AG04449 (cell line): Measurements from ENCODE around the gene ABI3BP.

Experiments
- CTCF ChIA-PET: fragments of 350-600 bp; formaldehyde crosslinking; extraction: SDS; loops from one replicate; lab custom pipeline; 2021; ENCODE audit warnings: antibody characterized with exemption; lab: Yijun Ruan, JAX
- POLR2A ChIA-PET: fragments of 400-600, 350-600 bp; formaldehyde crosslinking; extraction: SDS; loops from one replicate; lab custom pipeline; 2020; ENCODE audit warnings: antibody characterized with exemption, inconsistent platforms; lab: Yijun Ruan, JAX
- DNase-seq: peaks from one replicate; pipeline ENCODE4 v3.0.0-alpha.2; 2010; ENCODE audit warnings: low read depth, low spot score
- H3K4me3 ChIP-seq: 2 replicates; pipeline ENCODE4 v1.5.1; 2011; ENCODE audit warnings: low read depth, mild to moderate bottlenecking, control low read depth, low read length
- TF ChIP-seq, protein P1 (sequence below): IDR thresholded peaks from one replicate; pipeline ENCODE4 v1.5.1; 2011; ENCODE audit warnings: mild to moderate bottlenecking, moderate library complexity, low read length, control low read depth, inconsistent platforms; ENCODE audit not compliant: insufficient read depth; ENCODE audit errors: missing control alignments

ABI3BP gene

DNA sequence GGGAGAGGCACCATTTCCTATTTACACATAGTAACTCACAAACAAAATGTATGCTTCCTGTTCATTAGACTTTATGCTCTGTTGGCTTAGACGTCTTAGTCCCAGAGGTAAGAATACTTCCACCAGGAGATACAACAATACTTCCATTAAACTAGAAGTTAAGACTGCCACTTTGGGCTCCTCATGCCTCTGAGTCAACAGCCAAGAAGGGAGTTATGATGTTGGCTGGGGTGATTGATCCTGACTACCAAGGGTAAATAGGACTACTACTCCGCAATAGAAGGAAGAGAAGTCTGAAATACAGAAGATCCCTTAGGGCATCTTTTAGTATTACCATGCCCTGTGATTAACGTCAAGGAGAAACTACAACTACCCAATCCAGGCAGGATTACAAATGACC is 43.5 kb upstream of the ABI3BP start:
- no peak for DNase-seq
- ChIA-PET POLR2A (interaction anchor here (0.6 to 0.8 kb wide), 2 partner anchors 43 to 461 kb away, joined by 3 read pairs; no protein-coding TSS in a partner anchor), CTCF (no interaction called here)
- H3K4me3 ChIP-seq, result no peak overlapping the region
- TF ChIP-seq, protein P1, sequence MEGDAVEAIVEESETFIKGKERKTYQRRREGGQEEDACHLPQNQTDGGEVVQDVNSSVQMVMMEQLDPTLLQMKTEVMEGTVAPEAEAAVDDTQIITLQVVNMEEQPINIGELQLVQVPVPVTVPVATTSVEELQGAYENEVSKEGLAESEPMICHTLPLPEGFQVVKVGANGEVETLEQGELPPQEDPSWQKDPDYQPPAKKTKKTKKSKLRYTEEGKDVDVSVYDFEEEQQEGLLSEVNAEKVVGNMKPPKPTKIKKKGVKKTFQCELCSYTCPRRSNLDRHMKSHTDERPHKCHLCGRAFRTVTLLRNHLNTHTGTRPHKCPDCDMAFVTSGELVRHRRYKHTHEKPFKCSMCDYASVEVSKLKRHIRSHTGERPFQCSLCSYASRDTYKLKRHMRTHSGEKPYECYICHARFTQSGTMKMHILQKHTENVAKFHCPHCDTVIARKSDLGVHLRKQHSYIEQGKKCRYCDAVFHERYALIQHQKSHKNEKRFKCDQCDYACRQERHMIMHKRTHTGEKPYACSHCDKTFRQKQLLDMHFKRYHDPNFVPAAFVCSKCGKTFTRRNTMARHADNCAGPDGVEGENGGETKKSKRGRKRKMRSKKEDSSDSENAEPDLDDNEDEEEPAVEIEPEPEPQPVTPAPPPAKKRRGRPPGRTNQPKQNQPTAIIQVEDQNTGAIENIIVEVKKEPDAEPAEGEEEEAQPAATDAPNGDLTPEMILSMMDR, result no peak

DNA sequence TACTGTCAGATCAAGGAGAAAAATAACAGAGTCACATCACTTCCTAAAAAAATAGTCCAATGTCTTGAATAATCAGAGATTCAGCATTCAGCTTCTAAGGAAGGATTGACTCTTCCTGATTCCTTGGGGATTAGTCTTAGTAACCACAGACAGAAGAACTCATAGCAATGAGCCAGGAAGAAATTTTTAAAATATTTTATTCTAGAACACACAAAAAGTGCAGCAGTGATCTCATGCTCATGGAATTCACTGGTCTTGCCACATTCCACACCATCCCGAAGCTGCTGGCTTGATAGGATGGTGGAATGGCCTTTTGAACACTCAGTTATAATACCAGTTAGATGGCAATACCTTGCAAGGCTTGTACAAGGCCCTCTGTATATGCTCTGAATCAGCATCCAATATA is 43.0 kb upstream of the ABI3BP start:
- ChIA-PET CTCF (interaction anchor here (0.6 kb wide), 1 partner anchor 158 kb away, joined by 3 read pairs; no protein-coding TSS in a partner anchor), POLR2A (interaction anchor here (0.6 to 0.8 kb wide), 3 partner anchors 42 to 460 kb away, joined by 3 read pairs; no protein-coding TSS in a partner anchor)
- TF ChIP-seq, protein P1, result no peak
- peak; percentile 96 for DNase-seq
- no peak overlapping the region for H3K4me3 ChIP-seq

DNA sequence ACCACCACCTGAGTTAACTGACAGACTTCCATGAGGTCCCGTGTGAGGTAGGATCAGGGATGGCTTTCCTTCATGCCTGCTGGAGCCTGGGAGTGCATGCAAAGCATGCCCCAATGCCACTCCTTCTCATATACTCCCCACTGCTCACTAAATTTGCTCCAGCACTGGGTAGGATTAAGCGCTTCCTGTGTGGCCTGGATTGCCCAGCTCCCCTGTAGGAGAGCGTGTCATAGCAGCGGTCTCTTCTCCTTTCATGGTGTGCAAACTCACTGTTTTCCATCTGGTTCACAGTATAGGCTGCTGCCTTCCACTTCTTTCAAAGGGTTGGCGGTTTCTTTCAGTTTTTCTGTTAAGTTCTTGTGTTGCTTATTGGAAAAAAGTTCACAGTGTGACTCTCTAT is 34.1 kb upstream of the ABI3BP start:
- H3K4me3 ChIP-seq, result no peak overlapping the region
- POLR2A ChIA-PET, result no interaction called here
- CTCF ChIA-PET, result no interaction called here
- TF ChIP-seq, protein P1, result no peak
- no peak for DNase-seq

DNA sequence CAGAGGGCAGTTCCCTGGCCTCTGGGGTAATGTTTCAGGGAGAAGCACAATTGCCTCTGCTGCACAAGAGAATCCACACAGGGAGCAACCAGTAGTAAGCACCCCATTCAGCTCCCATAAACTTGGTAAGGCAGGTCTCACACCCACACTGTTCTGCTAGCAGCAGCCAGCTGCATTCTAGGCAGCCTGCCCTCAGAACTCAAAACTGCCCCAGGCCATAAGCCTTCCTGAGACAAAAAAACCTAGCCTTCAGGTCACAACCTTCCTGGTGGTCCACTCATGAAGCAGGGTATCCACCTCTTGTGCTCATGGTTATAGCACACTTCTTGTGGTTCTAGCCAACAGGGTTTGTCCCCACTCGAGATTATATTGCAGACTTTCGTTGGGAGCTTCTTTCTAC is 33.7 kb upstream of the ABI3BP start:
- CTCF ChIA-PET, result interaction anchor here (0.7 kb wide), 1 partner anchor 110 kb away, joined by 3 read pairs; no protein-coding TSS in a partner anchor
- POLR2A ChIA-PET, result no interaction called here
- H3K4me3 ChIP-seq, result no peak overlapping the region
- no peak for DNase-seq
- TF ChIP-seq, protein P1, result no peak

DNA sequence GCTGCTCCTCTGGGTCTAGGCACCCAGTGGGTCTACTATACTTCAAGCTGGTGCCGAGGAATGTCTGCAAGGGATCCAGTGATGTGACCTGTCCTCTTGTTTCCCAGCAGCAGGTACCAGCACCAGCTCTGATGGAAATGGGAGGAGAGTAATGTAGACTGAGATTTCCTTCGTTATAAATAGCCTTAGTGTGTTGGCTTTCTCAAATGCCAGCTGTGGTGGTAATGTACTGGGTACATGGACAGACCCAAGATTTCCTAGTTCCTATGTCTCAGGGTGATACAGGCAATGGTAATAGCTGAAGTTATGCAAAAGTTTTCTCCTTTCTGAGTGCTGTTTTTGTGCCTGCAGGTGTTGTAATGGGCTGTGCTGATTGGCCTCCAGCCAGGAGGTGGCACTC is 33.0 kb upstream of the ABI3BP start:
- no peak for DNase-seq
- CTCF ChIA-PET, result interaction anchor here (0.7 kb wide), 1 partner anchor 111 kb away, joined by 3 read pairs; no protein-coding TSS in a partner anchor
- TF ChIP-seq, protein P1, result no peak

DNA sequence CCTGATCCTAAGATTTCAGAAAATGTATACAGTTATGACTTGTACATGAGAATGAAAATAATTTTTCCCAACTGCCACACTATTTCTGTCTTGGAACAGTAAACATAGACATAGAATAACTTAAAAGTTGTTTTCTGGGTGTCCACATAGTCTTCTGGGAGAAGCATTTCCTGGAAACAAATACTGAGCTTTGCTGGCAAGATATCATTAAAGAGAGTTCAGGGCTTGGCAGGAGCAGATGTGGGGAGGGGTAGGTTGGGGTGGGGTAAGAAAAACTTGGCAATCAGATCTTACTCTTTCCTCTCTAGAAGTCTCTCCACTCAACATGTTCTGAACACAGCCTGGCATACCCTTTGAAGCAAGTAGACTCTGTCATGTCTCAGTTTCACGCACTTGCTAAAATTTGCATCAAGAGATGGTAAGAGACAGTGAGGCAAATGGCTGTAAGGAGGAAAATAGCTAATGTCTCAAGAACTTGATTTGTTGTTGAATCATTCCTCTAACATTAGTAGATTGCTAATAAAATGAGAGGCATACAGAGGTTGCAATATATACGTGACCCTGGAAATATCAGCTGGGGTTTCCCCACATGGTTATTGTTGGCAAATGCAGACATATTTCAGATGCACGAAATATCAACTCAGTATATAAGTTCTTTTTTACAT is 27.3 kb upstream of the ABI3BP start:
- POLR2A ChIA-PET, result no interaction called here

More for the DNA sequence above, 33.0 kb upstream of the ABI3BP start:
- POLR2A ChIA-PET, result no interaction called here
- no peak overlapping the region for H3K4me3 ChIP-seq

More for the DNA sequence above, 27.3 kb upstream of the ABI3BP start:
- peak; percentile 80 for DNase-seq
- CTCF ChIA-PET, result no interaction called here
- no peak overlapping the region for H3K4me3 ChIP-seq
- TF ChIP-seq, protein P1, result no peak
